WTC11 (cell line): ENCODE measurements around the gene THSD7B. TPM values are rescaled to one million over a fixed set of nuclear protein-coding genes. Genes with fewer than 3 reads are reported as not detected.

Source experiments
- ATAC-seq: fragments of 200-7000 bp; cut with Tn5 transposase; 2 replicates; pipeline ENCODE4 v1.10.0; 2021; ENCODE audit warnings: mild to moderate bottlenecking, moderate library complexity
- CTCF ChIA-PET: fragments of 300-600 bp; sonication (Branson Sonifier 250); formaldehyde crosslinking; loops from one replicate; lab custom pipeline; 2021; ENCODE audit warnings: antibody characterized with exemption; lab: Charles Lee
- POLR2A ChIA-PET: fragments of 350-600 bp; sonication (Branson Sonifier 250); formaldehyde crosslinking; loops from one replicate; lab custom pipeline; 2021; ENCODE audit warnings: antibody characterized with exemption; lab: Charles Lee
- DNase-seq: peaks from one replicate; pipeline ENCODE4 v3.0.0; 2021; ENCODE audit warnings: low spot score
- H3K27ac Mint-ChIP-seq: 2 replicates; pipeline ENCODE4 v1.8.0; 2021; ENCODE audit warnings: mixed read lengths
- H3K27me3 Mint-ChIP-seq: 2 replicates; pipeline ENCODE4 v1.8.0; 2021; ENCODE audit warnings: low read depth, mild to moderate bottlenecking, moderate library complexity, mixed read lengths
- H3K36me3 Mint-ChIP-seq: 2 replicates; pipeline ENCODE4 v1.8.0; 2021; ENCODE audit warnings: mixed read lengths
- H3K4me1 Mint-ChIP-seq: 2 replicates; pipeline ENCODE4 v1.8.0; 2022; ENCODE audit warnings: mixed read lengths
- H3K4me3 Mint-ChIP-seq: 2 replicates; pipeline ENCODE4 v1.8.0; 2021; ENCODE audit warnings: mild to moderate bottlenecking, moderate library complexity, mixed read lengths
- H3K9me3 Mint-ChIP-seq: 2 replicates; pipeline ENCODE4 v1.8.0; 2021; ENCODE audit warnings: mixed read lengths
- GTF2I ChIP-seq: fragments of 250-450 bp; sonication (Bioruptor Pico); conservative IDR thresholded peaks from 2 replicates; pipeline ENCODE4 v1.4.0; 2021; ENCODE audit warnings: mild to moderate bottlenecking
- JUN ChIP-seq: sonication (generic); formaldehyde crosslinking; IDR thresholded peaks from 2 replicates; pipeline ENCODE4 v1.8.0; 2023; ENCODE audit warnings: mild to moderate bottlenecking, missing genetic modification reagents
- NFATC4 ChIP-seq: fragments of 250-450 bp; sonication (Bioruptor Pico); IDR thresholded peaks from 2 replicates; pipeline ENCODE4 v1.9.0; 2021; ENCODE audit warnings: mild to moderate bottlenecking
- NFE2L1 ChIP-seq: sonication (generic); formaldehyde crosslinking; IDR thresholded peaks from 2 replicates; pipeline ENCODE4 v1.8.1; 2023; ENCODE audit warnings: missing genetic modification reagents
- NFYB ChIP-seq: sonication (generic); formaldehyde crosslinking; conservative IDR thresholded peaks from 2 replicates; pipeline ENCODE4 v1.8.0; 2022; ENCODE audit warnings: low read depth, missing genetic modification reagents
- NR3C1 ChIP-seq: sonication (generic); formaldehyde crosslinking; conservative IDR thresholded peaks from 2 replicates; pipeline ENCODE4 v1.8.1; 2023; ENCODE audit warnings: low read depth, mild to moderate bottlenecking, missing genetic modification reagents
- PRRX2 ChIP-seq: fragments of 250-450 bp; sonication (Bioruptor Pico); IDR thresholded peaks from 2 replicates; pipeline ENCODE4 v1.8.0; 2021; ENCODE audit warnings: mild to moderate bottlenecking
- TCF7 ChIP-seq: sonication (generic); formaldehyde crosslinking; IDR thresholded peaks from 2 replicates; pipeline ENCODE4 v1.8.0; 2022; ENCODE audit warnings: mild to moderate bottlenecking, low read depth, missing genetic modification reagents, moderate library complexity
- ZNF219 ChIP-seq: sonication (generic); formaldehyde crosslinking; IDR thresholded peaks from 2 replicates; pipeline ENCODE4 v1.8.0; 2023; ENCODE audit warnings: missing genetic modification reagents, mild to moderate bottlenecking, borderline replicate concordance
- ZNF396 ChIP-seq: fragments of 250-450 bp; sonication (Bioruptor Pico); IDR thresholded peaks from 2 replicates; pipeline ENCODE4 v1.8.0; 2021; ENCODE audit warnings: mild to moderate bottlenecking, moderate library complexity, borderline replicate concordance
- total RNA-seq: library from RNA; stranded (reverse); gene quantifications from 3 replicates; pipeline ENCODE4 v1.2.3, GENCODE V29; 2021
- TF ChIP-seq, protein P1 (sequence below): sonication (generic); formaldehyde crosslinking; IDR thresholded peaks from 2 replicates; pipeline ENCODE4 v1.8.0; 2022; ENCODE audit warnings: mild to moderate bottlenecking, missing genetic modification reagents
- TF ChIP-seq, protein P2 (sequence below): fragments of 250-450 bp; sonication (Bioruptor Pico); IDR thresholded peaks from 2 replicates; pipeline ENCODE4 v1.9.0; 2021; ENCODE audit warnings: moderate library complexity, mild to moderate bottlenecking, inconsistent platforms, borderline replicate concordance
- TF ChIP-seq, protein P3 (sequence below): fragments of 250-450 bp; sonication (Bioruptor Pico); IDR thresholded peaks from 2 replicates; pipeline ENCODE4 v1.9.0; 2021; ENCODE audit warnings: mild to moderate bottlenecking
- TF ChIP-seq, protein P4 (sequence below): sonication (generic); formaldehyde crosslinking; IDR thresholded peaks from 2 replicates; pipeline ENCODE4 v1.8.1; 2022; ENCODE audit warnings: missing genetic modification reagents, borderline replicate concordance
- TF ChIP-seq, protein P5 (sequence below): fragments of 250-450 bp; sonication (Bioruptor Pico); IDR thresholded peaks from 2 replicates; pipeline ENCODE4 v1.8.0; 2021; ENCODE audit warnings: mild to moderate bottlenecking

THSD7B gene
- total RNA-seq, 1 experiment from 2014 or later = 2.9 TPM

GRCh38 chr2:137157851-137158250, 392.5 kb downstream of the THSD7B start:
- ChIA-PET CTCF (no interaction called here), POLR2A (no interaction called here)
- H3K4me3 Mint-ChIP-seq = no peak overlapping the region
- H3K27me3 Mint-ChIP-seq = no peaks in the 10 kb centered on the region
- no peaks in the 10 kb centered on the region for H3K9me3 Mint-ChIP-seq
- H3K27ac Mint-ChIP-seq = no peak overlapping the region
- no peak for ATAC-seq
- no peak for DNase-seq
- H3K36me3 Mint-ChIP-seq = no peaks in the 10 kb centered on the region
- no peaks in the 10 kb centered on the region for H3K4me1 Mint-ChIP-seq
- no peak for TF ChIP-seq NFATC4 (CRISPR knock-in tag)

DNA sequence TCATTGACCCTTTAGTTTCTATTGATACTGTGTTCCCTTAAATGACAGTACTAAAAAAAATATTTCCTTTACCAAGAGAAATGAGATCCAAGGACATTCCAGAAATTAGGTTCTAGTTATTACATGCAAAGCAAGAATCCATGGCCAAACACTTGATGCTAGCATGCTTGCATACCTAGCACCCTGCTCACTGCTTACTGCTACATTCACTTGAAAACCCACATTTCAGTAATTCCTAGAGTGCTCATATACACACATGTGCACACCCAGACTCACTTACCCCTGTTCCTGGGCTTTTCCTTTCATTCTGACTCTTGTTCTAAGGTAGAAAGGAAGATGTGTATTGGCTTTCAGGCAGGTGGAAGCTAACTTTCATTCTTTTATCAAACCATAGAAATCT, 395.9 kb downstream of the THSD7B start:
- Mint-ChIP-seq H3K27me3 (no peaks in the 10 kb centered on the region), H3K27ac (no peak overlapping the region), H3K4me3 (no peak overlapping the region)
- no peak for ATAC-seq
- POLR2A ChIA-PET = no interaction called here
- TF ChIP-seq, protein P1, sequence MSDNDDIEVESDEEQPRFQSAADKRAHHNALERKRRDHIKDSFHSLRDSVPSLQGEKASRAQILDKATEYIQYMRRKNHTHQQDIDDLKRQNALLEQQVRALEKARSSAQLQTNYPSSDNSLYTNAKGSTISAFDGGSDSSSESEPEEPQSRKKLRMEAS (CRISPR knock-in tag) = no peak
- TF ChIP-seq, all 79 proteins: peak for 0
- Mint-ChIP-seq H3K36me3 (peaks cover 7% of the 10 kb centered on the region; the same call in 1 of the 2 replicates), H3K9me3 (peaks cover 9% of the 10 kb centered on the region), H3K4me1 (no peaks in the 10 kb centered on the region)
- CTCF ChIA-PET = no interaction called here
- DNase-seq = no peak

- H3K4me1 Mint-ChIP-seq = no peaks in the 10 kb centered on the region
- POLR2A ChIA-PET = no interaction called here
Measured at GRCh38 chr2:137165968-137166367, 400.6 kb downstream of the THSD7B start.

GRCh38 chr2:137167651-137168050, 402.3 kb downstream of the THSD7B start:
- DNase-seq = no peak
- H3K9me3 Mint-ChIP-seq = peaks cover 9% of the 10 kb centered on the region
- TF ChIP-seq NR3C1 (CRISPR knock-in tag) (no peak), PRRX2 (CRISPR knock-in tag) (no peak), GTF2I (CRISPR knock-in tag) (no peak), NFE2L1 (CRISPR knock-in tag) (no peak), ZNF219 (CRISPR knock-in tag) (no peak), JUN (CRISPR knock-in tag) (no peak), TCF7 (no peak)
- TF ChIP-seq, protein P2, sequence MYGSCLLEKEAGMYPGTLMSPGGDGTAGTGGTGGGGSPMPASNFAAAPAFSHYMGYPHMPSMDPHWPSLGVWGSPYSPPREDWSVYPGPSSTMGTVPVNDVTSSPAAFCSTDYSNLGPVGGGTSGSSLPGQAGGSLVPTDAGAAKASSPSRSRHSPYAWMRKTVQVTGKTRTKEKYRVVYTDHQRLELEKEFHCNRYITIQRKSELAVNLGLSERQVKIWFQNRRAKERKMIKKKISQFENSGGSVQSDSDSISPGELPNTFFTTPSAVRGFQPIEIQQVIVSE (CRISPR knock-in tag) = no peak
- TF ChIP-seq, protein P3, sequence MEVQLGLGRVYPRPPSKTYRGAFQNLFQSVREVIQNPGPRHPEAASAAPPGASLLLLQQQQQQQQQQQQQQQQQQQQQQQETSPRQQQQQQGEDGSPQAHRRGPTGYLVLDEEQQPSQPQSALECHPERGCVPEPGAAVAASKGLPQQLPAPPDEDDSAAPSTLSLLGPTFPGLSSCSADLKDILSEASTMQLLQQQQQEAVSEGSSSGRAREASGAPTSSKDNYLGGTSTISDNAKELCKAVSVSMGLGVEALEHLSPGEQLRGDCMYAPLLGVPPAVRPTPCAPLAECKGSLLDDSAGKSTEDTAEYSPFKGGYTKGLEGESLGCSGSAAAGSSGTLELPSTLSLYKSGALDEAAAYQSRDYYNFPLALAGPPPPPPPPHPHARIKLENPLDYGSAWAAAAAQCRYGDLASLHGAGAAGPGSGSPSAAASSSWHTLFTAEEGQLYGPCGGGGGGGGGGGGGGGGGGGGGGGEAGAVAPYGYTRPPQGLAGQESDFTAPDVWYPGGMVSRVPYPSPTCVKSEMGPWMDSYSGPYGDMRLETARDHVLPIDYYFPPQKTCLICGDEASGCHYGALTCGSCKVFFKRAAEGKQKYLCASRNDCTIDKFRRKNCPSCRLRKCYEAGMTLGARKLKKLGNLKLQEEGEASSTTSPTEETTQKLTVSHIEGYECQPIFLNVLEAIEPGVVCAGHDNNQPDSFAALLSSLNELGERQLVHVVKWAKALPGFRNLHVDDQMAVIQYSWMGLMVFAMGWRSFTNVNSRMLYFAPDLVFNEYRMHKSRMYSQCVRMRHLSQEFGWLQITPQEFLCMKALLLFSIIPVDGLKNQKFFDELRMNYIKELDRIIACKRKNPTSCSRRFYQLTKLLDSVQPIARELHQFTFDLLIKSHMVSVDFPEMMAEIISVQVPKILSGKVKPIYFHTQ = no peak
- TF ChIP-seq, protein P4, sequence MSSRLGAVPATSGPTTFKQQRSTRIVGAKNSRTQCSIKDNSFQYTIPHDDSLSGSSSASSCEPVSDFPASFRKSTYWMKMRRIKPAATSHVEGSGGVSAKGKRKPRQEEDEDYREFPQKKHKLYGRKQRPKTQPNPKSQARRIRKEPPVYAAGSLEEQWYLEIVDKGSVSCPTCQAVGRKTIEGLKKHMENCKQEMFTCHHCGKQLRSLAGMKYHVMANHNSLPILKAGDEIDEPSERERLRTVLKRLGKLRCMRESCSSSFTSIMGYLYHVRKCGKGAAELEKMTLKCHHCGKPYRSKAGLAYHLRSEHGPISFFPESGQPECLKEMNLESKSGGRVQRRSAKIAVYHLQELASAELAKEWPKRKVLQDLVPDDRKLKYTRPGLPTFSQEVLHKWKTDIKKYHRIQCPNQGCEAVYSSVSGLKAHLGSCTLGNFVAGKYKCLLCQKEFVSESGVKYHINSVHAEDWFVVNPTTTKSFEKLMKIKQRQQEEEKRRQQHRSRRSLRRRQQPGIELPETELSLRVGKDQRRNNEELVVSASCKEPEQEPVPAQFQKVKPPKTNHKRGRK (CRISPR knock-in tag) = no peak
- TF ChIP-seq, all 79 proteins: peak for 0
- peaks cover 7% of the 10 kb centered on the region; the same call in 1 of the 2 replicates for H3K36me3 Mint-ChIP-seq
- CTCF ChIA-PET = no interaction called here
- POLR2A ChIA-PET = no interaction called here
- H3K4me1 Mint-ChIP-seq = no peaks in the 10 kb centered on the region
- ATAC-seq = no peak
- no peaks in the 10 kb centered on the region for H3K27me3 Mint-ChIP-seq
- no peak overlapping the region for H3K4me3 Mint-ChIP-seq
- no peak overlapping the region for H3K27ac Mint-ChIP-seq

More at GRCh38 chr2:137165968-137166367, 400.6 kb downstream of the THSD7B start:
- ATAC-seq (no peak), DNase-seq (no peak)
- H3K36me3 Mint-ChIP-seq = peaks cover 7% of the 10 kb centered on the region; the same call in 1 of the 2 replicates
- TF ChIP-seq TCF7 = no peak
- no peak for TF ChIP-seq NR3C1 (CRISPR knock-in tag)
- TF ChIP-seq NFATC4 (CRISPR knock-in tag) = no peak
- TF ChIP-seq NFYB = no peak
- no peak for TF ChIP-seq ZNF396 (CRISPR knock-in tag)
- TF ChIP-seq, protein P5, sequence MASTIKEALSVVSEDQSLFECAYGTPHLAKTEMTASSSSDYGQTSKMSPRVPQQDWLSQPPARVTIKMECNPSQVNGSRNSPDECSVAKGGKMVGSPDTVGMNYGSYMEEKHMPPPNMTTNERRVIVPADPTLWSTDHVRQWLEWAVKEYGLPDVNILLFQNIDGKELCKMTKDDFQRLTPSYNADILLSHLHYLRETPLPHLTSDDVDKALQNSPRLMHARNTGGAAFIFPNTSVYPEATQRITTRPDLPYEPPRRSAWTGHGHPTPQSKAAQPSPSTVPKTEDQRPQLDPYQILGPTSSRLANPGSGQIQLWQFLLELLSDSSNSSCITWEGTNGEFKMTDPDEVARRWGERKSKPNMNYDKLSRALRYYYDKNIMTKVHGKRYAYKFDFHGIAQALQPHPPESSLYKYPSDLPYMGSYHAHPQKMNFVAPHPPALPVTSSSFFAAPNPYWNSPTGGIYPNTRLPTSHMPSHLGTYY = no peak
- TF ChIP-seq, all 79 proteins: peak for 0
- Mint-ChIP-seq H3K4me3 (no peak overlapping the region), H3K27ac (no peak overlapping the region), H3K9me3 (peaks cover 9% of the 10 kb centered on the region), H3K27me3 (no peaks in the 10 kb centered on the region)
- CTCF ChIA-PET = no interaction called here
